Upper lobe of left lung (tissue), 6 donors: ENCODE results near the gene FADS2. TPM values are rescaled to one million over a fixed set of nuclear protein-coding genes. Genes with fewer than 3 reads are reported as not detected.

Experiments
- ATAC-seq, 2 donors: fragments of 200-7000 bp; cut with Tn5 transposase; one replicate each; pipeline ENCODE4 v1.9.1; 2022; ENCODE audit warnings: mild to moderate bottlenecking in 2 of 2, moderate library complexity in 2 of 2; ENCODE audit not compliant: low FRiP score in 2 of 2
- DNase-seq, 2 donors: peaks; one replicate each; pipeline ENCODE4 v3.0.0-alpha.2; 2019 to 2020
- H3K27ac ChIP-seq, 4 donors: fragments of 200-600 bp; sonication (generic); one replicate each; pipeline ENCODE4 v1.5.1; 2016 to 2019
- H3K27me3 ChIP-seq, 4 donors: fragments of 200-600 bp; sonication (generic); one replicate each; pipeline ENCODE4 v1.5.1; 2017 to 2019
- H3K36me3 ChIP-seq, 4 donors: fragments of 200-600 bp; sonication (generic); one replicate each; pipeline ENCODE4 v1.5.1; 2016 to 2019
- H3K4me1 ChIP-seq, 4 donors: fragments of 200-600 bp; sonication (generic); one replicate each; pipeline ENCODE4 v1.5.1; 2018 to 2019
- H3K4me3 ChIP-seq, 4 donors: fragments of 200-600 bp; sonication (generic); one replicate each; pipeline ENCODE4 v1.5.1; 2017 to 2019; ENCODE audit warnings: mild to moderate bottlenecking in 2 of 4, moderate library complexity in 1 of 4
- H3K9me3 ChIP-seq, 4 donors: fragments of 200-600 bp; sonication (generic); one replicate each; pipeline ENCODE4 v1.5.1; 2018 to 2019
- EP300 ChIP-seq, 4 donors: sonication (generic); formaldehyde crosslinking; IDR thresholded peaks; one replicate each; pipeline ENCODE4 v1.5.1; 2017; ENCODE audit warnings: antibody characterized with exemption in 4 of 4, control low read depth in 2 of 4
- POLR2A ChIP-seq, 4 donors: fragments of 450-650 bp; IDR thresholded peaks; one replicate each; pipeline ENCODE4 v1.5.1; 2016 to 2017; ENCODE audit warnings: antibody characterized with exemption in 4 of 4, mild to moderate bottlenecking in 2 of 4
- POLR2AphosphoS5 ChIP-seq, 2 donors: sonication (generic); formaldehyde crosslinking; IDR thresholded peaks; one replicate each; pipeline ENCODE4 v1.5.1; 2017; ENCODE audit warnings: antibody characterized with exemption in 2 of 2
- WGBS, 2 donors: methylation state at CpG; one replicate each; pipeline ENCODE4 v1.1.5; 2017 to 2018; 5-methylcytosine and 5-hydroxymethylcytosine counted together
- small RNA-seq, 4 donors: library from RNA; depleted of rRNA; stranded (forward); fragments of <200 nt; gene quantifications; one replicate each; pipeline ENCODE3, GENCODE V24; 2016
- total RNA-seq, 6 donors: library from RNA; depleted of rRNA in 4 of 6; stranded (reverse); fragments of >200 nt in 4 of 6; gene quantifications; one replicate each; pipeline versions ENCODE4 v1.1.0 to v1.2.1, GENCODE V29; 2016 to 2021
- TF ChIP-seq, protein P1 (sequence below), 6 experiments: fragments of 450-650 bp in 4 of 6; fragments of 200-600 bp in 2 of 6; sonication (generic) in 2 of 6; IDR thresholded peaks; one replicate each; pipeline ENCODE4 v1.5.1; 2016 to 2019; ENCODE audit warnings: antibody characterized with exemption in 6 of 6
- donor health status: DM: no; HTN: no; CAD: no; lungs with moderate emphysema.
- donor health status: DM: no; HTN: yes; CAD: no; lungs with severe emphysema.

Gene FADS2
- total RNA-seq, 6 donors from 2014 or later: 13.5 to 92.5 (median 50.7) TPM

DNA sequence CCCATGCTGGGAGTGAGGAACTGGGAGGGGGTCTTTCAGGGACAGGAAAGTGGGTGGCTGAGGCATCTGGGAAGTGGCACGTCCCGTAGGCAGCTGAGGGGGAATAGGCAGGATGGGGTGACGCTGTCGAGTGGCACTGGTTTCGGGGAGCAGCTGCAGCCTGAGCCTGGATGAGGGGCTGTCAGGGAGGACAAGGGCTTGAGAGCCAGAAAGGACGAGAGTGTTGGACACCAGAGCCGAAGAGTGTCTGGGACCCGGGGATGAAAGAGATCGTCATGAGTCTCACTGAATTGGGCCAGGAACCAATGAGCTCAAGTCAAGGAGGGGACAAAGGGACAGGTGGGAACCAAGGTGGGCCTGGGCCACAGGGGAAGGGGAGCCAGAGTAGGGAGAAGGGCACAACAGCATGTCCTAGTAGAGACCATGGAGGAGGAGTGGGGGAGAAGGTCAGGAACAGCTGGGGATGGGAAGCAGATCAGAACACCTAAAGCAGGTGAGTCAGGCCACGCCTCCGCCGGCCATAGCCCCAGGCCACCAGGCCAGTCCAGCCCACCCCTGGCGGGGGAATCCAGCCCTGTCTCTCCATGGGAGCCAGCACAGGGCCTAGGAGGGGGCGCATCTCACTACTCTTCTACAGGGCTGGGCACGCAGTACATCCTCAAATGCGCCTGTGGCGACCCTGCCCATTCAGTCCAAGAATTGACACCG lies 85.0 kb downstream of the FADS2 start:
- H3K36me3 ChIP-seq: no peaks in the 10 kb centered on the region
- DNase-seq (peak in 1 of 2 donors; percentile 19), ATAC-seq (no peak)
- TF ChIP-seq POLR2A (IDR thresholded peaks at IDR 0.05): no peak
- TF ChIP-seq, protein P1, sequence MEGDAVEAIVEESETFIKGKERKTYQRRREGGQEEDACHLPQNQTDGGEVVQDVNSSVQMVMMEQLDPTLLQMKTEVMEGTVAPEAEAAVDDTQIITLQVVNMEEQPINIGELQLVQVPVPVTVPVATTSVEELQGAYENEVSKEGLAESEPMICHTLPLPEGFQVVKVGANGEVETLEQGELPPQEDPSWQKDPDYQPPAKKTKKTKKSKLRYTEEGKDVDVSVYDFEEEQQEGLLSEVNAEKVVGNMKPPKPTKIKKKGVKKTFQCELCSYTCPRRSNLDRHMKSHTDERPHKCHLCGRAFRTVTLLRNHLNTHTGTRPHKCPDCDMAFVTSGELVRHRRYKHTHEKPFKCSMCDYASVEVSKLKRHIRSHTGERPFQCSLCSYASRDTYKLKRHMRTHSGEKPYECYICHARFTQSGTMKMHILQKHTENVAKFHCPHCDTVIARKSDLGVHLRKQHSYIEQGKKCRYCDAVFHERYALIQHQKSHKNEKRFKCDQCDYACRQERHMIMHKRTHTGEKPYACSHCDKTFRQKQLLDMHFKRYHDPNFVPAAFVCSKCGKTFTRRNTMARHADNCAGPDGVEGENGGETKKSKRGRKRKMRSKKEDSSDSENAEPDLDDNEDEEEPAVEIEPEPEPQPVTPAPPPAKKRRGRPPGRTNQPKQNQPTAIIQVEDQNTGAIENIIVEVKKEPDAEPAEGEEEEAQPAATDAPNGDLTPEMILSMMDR (IDR thresholded peaks at IDR 0.05): no peak
- no peak for TF ChIP-seq EP300 (IDR thresholded peaks at IDR 0.05)
- 82 to 84% methylated on average over 17 to 18 of the region's 18 CpGs for WGBS, 2 donors
- peaks cover 13 to 24% (median 19%) of the 10 kb centered on the region in 4 donors for H3K4me1 ChIP-seq
- peaks cover 0 to 8% (median under 1%) of the 10 kb centered on the region in 4 donors for H3K27me3 ChIP-seq
- H3K4me3 ChIP-seq: no peak overlapping the region
- no peak overlapping the region for H3K27ac ChIP-seq
- H3K9me3 ChIP-seq: no peaks in the 10 kb centered on the region

DNA sequence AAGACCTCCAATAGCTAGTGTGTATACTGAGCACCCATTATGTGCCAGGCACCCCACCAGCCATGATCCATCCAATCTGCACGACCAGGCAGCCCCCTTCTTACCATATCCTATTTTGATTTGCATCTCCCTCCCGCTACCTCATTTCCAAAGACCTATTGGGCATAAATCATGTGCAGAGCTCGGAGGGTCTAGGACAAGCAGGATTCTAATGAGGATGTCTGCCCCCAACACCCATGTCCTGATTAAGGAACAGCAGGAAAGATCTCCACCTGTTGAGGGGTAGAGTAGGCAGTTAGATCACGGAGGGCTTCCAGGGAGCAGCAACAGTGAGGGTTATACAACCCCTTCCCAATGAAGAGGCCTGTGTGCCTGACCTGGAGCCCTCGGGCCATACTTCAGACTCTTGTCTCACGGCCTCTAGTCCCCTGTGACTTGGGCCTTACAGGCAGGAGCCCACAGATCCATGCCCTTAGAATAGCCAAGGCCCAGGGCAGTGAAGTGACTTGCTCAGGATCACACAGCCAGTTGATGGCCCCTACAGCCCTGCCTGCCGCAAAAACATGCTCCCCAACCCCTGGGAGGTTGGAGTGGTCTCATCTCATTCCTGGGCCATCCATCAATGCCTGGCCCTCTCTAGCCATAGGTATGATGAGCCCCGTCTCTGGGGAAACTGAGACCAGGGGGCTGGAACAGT lies 85.7 kb downstream of the FADS2 start:
- peak in 1 of 2 donors; percentile 10 for DNase-seq
- TF ChIP-seq POLR2A (IDR thresholded peaks at IDR 0.05) (no peak), POLR2AphosphoS5 (IDR thresholded peaks at IDR 0.05) (no peak), EP300 (IDR thresholded peaks at IDR 0.05) (no peak)
- TF ChIP-seq, protein P1 (IDR thresholded peaks at IDR 0.05): no peak

GRCh38 chr11:61914471-61915171 lies 86.5 kb downstream of the FADS2 start:
- TF ChIP-seq POLR2A (IDR thresholded peaks at IDR 0.05): no peak
- TF ChIP-seq POLR2AphosphoS5 (IDR thresholded peaks at IDR 0.05): no peak
- no peak for TF ChIP-seq EP300 (IDR thresholded peaks at IDR 0.05)
- TF ChIP-seq, protein P1 (IDR thresholded peaks at IDR 0.05): no peak
- Histone ChIP-seq H3K9me3 (no peaks in the 10 kb centered on the region), H3K27ac (no peak overlapping the region), H3K36me3 (no peaks in the 10 kb centered on the region), H3K4me1 (peaks cover 11 to 34% (median 20%) of the 10 kb centered on the region in 4 donors), H3K27me3 (peaks cover 0 to 8% (median 3%) of the 10 kb centered on the region in 4 donors), H3K4me3 (no peak overlapping the region)
- whole genome bisulfite sequencing, 2 donors: 93 to 94% methylated on average over 7 of the region's 7 CpGs
- no peak for ATAC-seq
- DNase-seq: peak in 1 of 2 donors; percentile 16

More for the DNA sequence above, 85.7 kb downstream of the FADS2 start:
- Histone ChIP-seq H3K9me3 (no peaks in the 10 kb centered on the region), H3K4me1 (peaks cover 14 to 31% (median 20%) of the 10 kb centered on the region in 4 donors), H3K4me3 (no peak overlapping the region), H3K36me3 (no peaks in the 10 kb centered on the region), H3K27ac (no peak overlapping the region), H3K27me3 (peaks cover 0 to 8% (median 3%) of the 10 kb centered on the region in 4 donors)
- WGBS, 2 donors: 88% methylated on average over 8 of the region's 8 CpGs
- ATAC-seq: no peak

- H3K4me3 ChIP-seq: peak overlapping the region; percentile 40 to 64 (median 61)
- H3K4me1 ChIP-seq: peaks cover 9 to 34% (median 18%) of the 10 kb centered on the region in 4 donors
- DNase-seq (peak; percentile 22 to 82), ATAC-seq (no peak)
- TF ChIP-seq, protein P1 (IDR thresholded peaks at IDR 0.05): no peak
- TF ChIP-seq POLR2A (IDR thresholded peaks at IDR 0.05) (no peak), EP300 (IDR thresholded peaks at IDR 0.05) (no peak), POLR2AphosphoS5 (IDR thresholded peaks at IDR 0.05) (no peak)
- no peaks in the 10 kb centered on the region for H3K9me3 ChIP-seq
- peaks cover 0 to 8% (median 3%) of the 10 kb centered on the region in 4 donors for H3K27me3 ChIP-seq
- 10 to 26% methylated on average over 10 to 13 of the region's 32 CpGs for WGBS, 2 donors
- peak overlapping the region in 3 of 4 donors; percentile 37 to 77 (median 72) for H3K27ac ChIP-seq
- no peaks in the 10 kb centered on the region for H3K36me3 ChIP-seq
Observed at GRCh38 chr11:61916737-61917333, 88.7 kb downstream of the FADS2 start.

Small RNA genes lying within 50 kb of the gene (small RNA-seq; reads per million reads assigned to genes)
- 0 to 0.13 (median 0) reads per million in 4 donors for gene MIR6746

Other genes with a start within 250 kb of the FADS2 start
- 1 to 10 TPM; 2.1 to 7.3 (median 4.9) TPM for gene SYT7, start 247.2 kb upstream of the FADS2 start, total RNA-seq
- 10 to 100 TPM in 1 of 6 donors, 1 to 10 TPM in 5; 3.0 to 11.0 (median 8.0) TPM for gene DAGLA, start 147.9 kb upstream of the FADS2 start, total RNA-seq
- gene MYRF, start 75.7 kb upstream of the FADS2 start, total RNA-seq: 100 to 1,000 TPM in 1 of 6 donors, 10 to 100 TPM in 5; 32.5 to 147 (median 50.7) TPM
- 100 to 1,000 TPM in 1 of 6 donors, 10 to 100 TPM in 4, 1 to 10 TPM in 1; 8.4 to 106 (median 34.9) TPM for gene TMEM258, start 35.7 kb upstream of the FADS2 start, total RNA-seq
- 1 to 10 TPM; 6.0 to 9.1 (median 7.0) TPM for gene FEN1, start 35.4 kb upstream of the FADS2 start, total RNA-seq
- 10 to 100 TPM; 38.8 to 63.7 (median 53.2) TPM for gene FADS1, start 11.3 kb upstream of the FADS2 start, total RNA-seq
- gene FADS3, start 63.2 kb downstream of the FADS2 start, total RNA-seq: 100 to 1,000 TPM in 3 of 6 donors, 10 to 100 TPM in 3; 34.4 to 138 (median 106) TPM
- gene RAB3IL1, start 89.3 kb downstream of the FADS2 start, total RNA-seq: 10 to 100 TPM in 3 of 6 donors, 1 to 10 TPM in 3; 4.4 to 20.7 (median 10.0) TPM
- 10 to 100 TPM in 3 of 6 donors, 1 to 10 TPM in 3; 6.5 to 18.9 (median 10.4) TPM for gene BEST1, start 122.1 kb downstream of the FADS2 start, total RNA-seq
- gene FTH1, start 139.3 kb downstream of the FADS2 start, total RNA-seq: 1,000 to 10,000 TPM; 2,996 to 4,693 (median 4,496) TPM